ENCODE results near the gene CCDC186.

DNA sequence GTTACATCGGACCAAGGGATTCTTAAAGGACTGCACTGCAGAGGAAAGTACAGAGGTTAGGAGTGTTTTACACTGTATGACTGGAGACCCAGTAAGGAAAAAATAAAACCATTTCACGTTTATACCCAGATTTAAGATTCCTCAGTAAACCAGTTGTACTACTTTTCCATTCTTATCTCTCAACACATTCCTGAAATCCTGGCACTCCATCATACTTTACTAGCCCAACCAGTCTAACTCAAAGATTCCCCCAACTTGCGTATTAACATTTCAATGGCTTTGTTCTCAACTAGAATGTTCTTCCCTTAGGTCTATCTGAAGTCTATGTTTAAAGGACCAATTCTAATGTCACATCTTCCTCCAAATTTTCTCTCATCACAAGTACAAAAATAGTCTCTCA, 8.0 kb downstream of the CCDC186 start:
- TF ChIP-seq, protein P1, sequence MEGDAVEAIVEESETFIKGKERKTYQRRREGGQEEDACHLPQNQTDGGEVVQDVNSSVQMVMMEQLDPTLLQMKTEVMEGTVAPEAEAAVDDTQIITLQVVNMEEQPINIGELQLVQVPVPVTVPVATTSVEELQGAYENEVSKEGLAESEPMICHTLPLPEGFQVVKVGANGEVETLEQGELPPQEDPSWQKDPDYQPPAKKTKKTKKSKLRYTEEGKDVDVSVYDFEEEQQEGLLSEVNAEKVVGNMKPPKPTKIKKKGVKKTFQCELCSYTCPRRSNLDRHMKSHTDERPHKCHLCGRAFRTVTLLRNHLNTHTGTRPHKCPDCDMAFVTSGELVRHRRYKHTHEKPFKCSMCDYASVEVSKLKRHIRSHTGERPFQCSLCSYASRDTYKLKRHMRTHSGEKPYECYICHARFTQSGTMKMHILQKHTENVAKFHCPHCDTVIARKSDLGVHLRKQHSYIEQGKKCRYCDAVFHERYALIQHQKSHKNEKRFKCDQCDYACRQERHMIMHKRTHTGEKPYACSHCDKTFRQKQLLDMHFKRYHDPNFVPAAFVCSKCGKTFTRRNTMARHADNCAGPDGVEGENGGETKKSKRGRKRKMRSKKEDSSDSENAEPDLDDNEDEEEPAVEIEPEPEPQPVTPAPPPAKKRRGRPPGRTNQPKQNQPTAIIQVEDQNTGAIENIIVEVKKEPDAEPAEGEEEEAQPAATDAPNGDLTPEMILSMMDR (IDR thresholded peaks at IDR 0.05): no peak
- TF ChIP-seq, protein P2, sequence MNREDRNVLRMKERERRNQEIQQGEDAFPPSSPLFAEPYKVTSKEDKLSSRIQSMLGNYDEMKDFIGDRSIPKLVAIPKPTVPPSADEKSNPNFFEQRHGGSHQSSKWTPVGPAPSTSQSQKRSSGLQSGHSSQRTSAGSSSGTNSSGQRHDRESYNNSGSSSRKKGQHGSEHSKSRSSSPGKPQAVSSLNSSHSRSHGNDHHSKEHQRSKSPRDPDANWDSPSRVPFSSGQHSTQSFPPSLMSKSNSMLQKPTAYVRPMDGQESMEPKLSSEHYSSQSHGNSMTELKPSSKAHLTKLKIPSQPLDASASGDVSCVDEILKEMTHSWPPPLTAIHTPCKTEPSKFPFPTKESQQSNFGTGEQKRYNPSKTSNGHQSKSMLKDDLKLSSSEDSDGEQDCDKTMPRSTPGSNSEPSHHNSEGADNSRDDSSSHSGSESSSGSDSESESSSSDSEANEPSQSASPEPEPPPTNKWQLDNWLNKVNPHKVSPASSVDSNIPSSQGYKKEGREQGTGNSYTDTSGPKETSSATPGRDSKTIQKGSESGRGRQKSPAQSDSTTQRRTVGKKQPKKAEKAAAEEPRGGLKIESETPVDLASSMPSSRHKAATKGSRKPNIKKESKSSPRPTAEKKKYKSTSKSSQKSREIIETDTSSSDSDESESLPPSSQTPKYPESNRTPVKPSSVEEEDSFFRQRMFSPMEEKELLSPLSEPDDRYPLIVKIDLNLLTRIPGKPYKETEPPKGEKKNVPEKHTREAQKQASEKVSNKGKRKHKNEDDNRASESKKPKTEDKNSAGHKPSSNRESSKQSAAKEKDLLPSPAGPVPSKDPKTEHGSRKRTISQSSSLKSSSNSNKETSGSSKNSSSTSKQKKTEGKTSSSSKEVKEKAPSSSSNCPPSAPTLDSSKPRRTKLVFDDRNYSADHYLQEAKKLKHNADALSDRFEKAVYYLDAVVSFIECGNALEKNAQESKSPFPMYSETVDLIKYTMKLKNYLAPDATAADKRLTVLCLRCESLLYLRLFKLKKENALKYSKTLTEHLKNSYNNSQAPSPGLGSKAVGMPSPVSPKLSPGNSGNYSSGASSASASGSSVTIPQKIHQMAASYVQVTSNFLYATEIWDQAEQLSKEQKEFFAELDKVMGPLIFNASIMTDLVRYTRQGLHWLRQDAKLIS (CRISPR knock-in tag; IDR thresholded peaks at IDR 0.05; ENCODE audit: borderline replicate concordance): no peak
- TF ChIP-seq, protein P3, sequence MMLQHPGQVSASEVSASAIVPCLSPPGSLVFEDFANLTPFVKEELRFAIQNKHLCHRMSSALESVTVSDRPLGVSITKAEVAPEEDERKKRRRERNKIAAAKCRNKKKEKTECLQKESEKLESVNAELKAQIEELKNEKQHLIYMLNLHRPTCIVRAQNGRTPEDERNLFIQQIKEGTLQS (CRISPR knock-in tag; conservative IDR thresholded peaks at IDR 0.05): no peak
- TF ChIP-seq, protein P4, sequence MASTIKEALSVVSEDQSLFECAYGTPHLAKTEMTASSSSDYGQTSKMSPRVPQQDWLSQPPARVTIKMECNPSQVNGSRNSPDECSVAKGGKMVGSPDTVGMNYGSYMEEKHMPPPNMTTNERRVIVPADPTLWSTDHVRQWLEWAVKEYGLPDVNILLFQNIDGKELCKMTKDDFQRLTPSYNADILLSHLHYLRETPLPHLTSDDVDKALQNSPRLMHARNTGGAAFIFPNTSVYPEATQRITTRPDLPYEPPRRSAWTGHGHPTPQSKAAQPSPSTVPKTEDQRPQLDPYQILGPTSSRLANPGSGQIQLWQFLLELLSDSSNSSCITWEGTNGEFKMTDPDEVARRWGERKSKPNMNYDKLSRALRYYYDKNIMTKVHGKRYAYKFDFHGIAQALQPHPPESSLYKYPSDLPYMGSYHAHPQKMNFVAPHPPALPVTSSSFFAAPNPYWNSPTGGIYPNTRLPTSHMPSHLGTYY (CRISPR knock-in tag; IDR thresholded peaks at IDR 0.05): no peak
- TF ChIP-seq, protein P5, sequence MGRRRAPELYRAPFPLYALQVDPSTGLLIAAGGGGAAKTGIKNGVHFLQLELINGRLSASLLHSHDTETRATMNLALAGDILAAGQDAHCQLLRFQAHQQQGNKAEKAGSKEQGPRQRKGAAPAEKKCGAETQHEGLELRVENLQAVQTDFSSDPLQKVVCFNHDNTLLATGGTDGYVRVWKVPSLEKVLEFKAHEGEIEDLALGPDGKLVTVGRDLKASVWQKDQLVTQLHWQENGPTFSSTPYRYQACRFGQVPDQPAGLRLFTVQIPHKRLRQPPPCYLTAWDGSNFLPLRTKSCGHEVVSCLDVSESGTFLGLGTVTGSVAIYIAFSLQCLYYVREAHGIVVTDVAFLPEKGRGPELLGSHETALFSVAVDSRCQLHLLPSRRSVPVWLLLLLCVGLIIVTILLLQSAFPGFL (CRISPR knock-in tag; IDR thresholded peaks at IDR 0.05; ENCODE audit: borderline replicate concordance): no peak
- TF ChIP-seq SP1 (CRISPR knock-in tag; conservative IDR thresholded peaks at IDR 0.05): no peak
- TF ChIP-seq CBFB (CRISPR knock-in tag; IDR thresholded peaks at IDR 0.05; ENCODE audit: low read depth): no peak
- TF ChIP-seq CREM (CRISPR knock-in tag; IDR thresholded peaks at IDR 0.05): no peak
- no peak for TF ChIP-seq TCF7 (CRISPR knock-in tag; IDR thresholded peaks at IDR 0.05; ENCODE audit: low read depth)
